Smooth muscle cell of the coronary artery (primary cell): ENCODE measurements around the gene FBXO21. TPM values are rescaled to one million over a fixed set of nuclear protein-coding genes. Genes with fewer than 3 reads are reported as not detected.

Source experiments
- total RNA-seq: library from RNA; depleted of rRNA; stranded (reverse); fragments of >200 nt; gene quantifications from 2 replicates; pipeline ENCODE4 v1.2.3, GENCODE V29; 2014; ENCODE audit warnings: low replicate concordance

The FBXO21 gene
- 138 and 217 TPM in 2 replicates for total RNA-seq

GRCh38 chr12:117190210-117190781, at the start of gene FBXO21:
TSS of gene FBXO21 (minus strand) at chr12:117190470. CDS start at chr12:117190456, 14 bp downstream.

Other genes starting within 250 kb of the FBXO21 start
- gene TESC, start 91.1 kb downstream of the FBXO21 start, total RNA-seq, result 0.12 TPM in 1 of 2 replicates, not detected in the other
- gene NOS1, start 171.2 kb upstream of the FBXO21 start, total RNA-seq, result not detected in 2 replicates